GF-D8 (cell line): ENCODE data around the gene KPNA6.
"Not testable (repeated sequence)": the region's sequence is repeated elsewhere in the genome, so short reads cannot be mapped to it uniquely, and the experiment has no call there.

Experiments
- DNase-seq: peaks from one replicate; lab custom pipeline; 2025; lab: John Stamatoyannopoulos, UW

KPNA6 gene

DNA sequence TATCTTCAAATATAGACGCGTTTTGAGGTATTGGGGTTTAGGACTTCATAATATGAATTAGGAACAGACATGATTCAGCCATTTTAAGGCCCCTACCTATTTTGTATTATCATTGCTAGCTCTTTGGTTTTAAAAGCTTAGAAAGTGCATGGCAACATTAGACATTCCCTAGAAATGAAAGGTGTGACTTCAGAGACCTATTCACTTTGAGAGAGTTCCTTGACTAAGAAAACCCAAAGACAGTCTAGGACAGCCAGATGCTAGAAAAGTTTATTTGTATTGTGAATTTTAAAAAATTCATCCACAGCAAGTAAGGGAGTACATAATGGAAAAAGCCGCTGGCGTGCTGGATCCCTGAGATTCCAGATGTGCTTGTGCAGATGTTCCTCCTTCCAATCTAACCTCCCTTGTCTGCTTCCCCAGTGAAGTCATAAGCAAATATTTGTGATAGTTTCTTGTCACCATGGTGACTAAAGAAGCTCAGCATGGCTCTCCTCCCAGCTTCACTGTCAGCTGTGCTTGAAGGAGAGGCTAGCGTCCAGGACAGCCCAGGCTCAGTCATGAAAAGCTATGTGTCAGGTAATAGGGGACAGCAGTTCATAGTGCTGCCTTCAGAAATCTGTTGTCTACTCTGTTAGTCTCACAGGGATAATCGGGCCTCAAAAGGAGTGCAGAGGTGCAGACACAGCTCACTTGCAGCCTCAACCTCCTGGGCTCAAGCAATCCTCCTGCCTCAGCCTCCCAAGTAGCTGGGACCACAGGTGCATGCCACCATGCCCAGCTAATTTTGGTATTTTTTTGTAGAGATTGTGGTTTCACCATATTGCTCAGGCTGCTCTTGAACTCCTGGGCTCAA is 34.8 kb downstream of the KPNA6 start:
- DNase-seq: no peak

DNA sequence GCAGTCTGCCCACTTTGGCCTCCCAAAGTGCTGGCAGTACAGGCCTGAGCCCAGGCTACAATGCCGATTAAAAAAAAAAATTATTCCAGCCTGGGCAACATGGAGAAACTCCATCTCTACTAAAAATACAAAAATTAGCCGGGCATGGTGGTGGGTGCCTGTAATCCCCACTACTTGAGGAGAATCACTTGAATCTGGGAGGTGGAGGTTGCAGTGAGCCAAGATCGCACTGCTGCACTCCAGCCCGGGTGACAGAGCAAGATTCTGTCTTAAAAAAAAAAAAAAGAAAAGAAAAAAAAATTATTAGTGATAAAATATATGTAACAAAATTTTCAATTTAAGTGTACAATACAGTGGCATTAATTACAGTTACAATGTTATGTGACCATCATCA is 35.4 kb downstream of the KPNA6 start:
- not testable (repeated sequence) for DNase-seq

DNA sequence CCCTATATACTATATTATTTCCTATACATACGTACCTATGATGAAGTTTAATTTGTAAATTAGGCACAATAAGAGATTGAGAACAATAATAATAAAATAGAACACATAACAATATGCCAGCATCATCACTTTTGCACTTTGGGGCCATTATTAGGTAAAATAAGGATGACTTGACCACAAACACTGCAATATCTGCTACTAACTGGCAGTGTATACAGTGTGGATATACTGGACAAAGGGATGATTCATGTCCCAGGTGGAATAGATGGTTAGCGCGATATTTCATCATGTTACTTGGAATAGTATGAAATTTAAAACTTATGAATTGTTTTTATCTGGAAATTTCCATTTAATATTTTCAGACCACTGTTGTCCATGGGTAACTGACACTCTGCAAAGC is 36.2 kb downstream of the KPNA6 start:
- DNase-seq: no peak

DNA sequence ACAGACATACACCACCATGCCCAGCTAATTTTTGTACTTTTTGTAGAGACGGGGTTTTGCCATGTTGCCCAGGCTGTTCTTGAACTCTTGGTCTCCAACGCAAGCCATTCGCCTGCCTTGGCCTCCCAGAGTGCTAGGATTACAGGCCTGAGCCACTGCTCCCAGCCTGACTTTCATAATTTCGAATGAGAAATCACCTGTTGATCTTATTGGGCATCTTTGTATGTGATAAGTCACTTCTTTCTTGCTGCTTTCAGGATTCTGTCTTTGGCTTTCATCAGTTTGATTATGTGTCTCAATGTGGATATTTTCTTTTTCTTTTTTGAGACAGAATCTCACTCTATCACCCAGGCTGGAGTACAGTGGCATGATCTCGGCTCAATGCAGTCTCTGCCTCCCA is 39.9 kb downstream of the KPNA6 start:
- not testable (repeated sequence) for DNase-seq

DNA sequence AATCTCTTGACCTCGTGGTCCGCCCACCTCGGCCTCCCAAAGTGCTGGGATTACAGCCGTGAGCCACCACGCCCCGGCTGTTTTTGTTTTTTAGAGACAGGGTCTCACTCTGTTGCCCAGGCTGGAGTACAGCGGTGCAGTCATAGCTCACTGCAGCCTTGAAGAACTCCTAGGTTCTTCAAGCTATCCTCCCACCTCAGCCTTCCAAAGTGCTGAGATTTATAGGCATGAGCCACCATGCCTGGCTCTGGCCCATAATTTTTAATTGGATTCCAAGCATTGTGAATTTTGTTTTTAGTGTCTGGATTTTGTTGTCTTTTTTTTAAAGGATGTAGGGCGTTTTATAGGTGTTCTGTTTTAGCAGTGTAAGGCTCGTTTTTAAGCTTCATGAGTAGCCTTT is 43.0 kb downstream of the KPNA6 start:
- DNase-seq: no peak

DNA sequence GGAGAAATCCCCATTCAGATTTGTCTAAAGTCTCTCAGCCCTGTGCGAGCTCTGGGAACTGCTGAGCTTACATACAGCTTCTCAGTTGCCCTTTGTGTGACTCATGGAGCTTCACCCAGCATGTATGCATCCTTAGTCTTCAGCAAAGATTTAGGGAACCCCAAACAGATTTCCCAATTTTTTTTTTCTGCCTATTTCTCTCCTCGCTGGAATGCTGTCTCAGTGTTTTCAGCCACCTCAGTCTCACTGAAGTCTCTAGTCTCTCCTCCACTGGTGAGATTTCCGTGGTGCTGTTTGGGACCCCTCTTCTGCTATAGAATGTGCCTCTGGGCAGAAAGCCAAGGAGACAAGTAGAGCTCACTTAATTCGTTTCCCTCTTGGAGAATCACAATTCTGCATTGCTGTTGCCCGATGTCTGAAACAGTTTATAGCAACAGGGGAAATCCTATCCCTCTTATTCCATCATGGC is 43.5 kb downstream of the KPNA6 start:
- no peak for DNase-seq

DNA sequence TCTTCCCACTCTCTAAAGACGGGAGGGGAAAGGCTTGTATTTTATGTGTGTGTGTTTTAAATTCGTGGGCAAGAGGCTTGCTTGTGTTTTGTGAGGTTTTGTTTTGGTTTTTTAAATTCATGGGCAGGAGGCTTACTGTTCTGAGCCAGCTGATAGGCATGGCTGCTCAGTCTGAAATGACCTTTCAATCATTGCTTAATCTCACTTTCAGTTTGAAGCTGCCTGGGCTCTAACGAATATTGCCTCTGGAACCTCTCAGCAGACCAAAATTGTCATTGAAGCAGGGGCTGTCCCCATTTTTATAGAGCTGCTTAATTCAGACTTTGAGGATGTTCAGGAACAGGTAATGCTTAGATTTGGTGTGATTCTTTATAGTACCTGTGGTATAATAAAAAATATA is 51.3 kb downstream of the KPNA6 start:
- DNase-seq: no peak

DNA sequence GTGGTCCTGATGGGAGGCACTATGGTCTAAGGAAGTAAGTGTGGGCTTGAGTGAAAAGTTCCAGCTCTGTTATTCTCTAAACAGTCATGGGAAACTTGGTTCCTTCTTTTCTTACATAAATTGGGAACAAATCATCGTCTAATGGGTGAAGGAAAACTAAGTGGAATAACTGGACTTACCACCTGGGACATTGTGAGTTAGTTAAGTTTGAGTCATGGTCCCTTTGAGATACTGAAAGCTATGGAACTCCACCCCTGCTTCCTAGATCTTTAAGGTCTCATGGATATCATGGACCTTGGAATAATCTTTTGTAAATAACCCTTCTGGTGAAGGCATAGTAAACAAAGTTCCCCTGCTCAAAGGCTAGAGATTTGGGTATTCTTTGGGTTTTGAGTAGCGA is 55.5 kb downstream of the KPNA6 start:
- no peak for DNase-seq

DNA sequence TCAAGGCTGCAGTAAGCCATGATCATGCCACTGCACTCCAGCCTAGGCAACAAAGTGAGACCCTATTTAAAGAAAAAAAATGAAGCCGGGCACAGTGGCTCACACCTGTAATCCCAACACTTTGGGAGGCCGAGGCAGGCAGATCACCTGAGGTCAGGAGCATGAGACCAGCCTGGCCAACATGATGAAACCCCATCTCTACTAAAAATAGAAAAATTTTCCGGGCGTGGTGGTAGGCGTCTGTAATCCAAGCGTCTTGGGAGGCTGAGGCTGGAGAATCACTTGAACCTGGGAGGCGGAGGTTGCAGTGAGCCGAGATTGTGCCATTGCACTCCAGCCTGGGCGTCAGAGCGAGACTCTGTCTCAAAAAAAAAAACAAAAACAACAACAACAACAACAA is 57.8 kb downstream of the KPNA6 start:
- DNase-seq: not testable (repeated sequence)

DNA sequence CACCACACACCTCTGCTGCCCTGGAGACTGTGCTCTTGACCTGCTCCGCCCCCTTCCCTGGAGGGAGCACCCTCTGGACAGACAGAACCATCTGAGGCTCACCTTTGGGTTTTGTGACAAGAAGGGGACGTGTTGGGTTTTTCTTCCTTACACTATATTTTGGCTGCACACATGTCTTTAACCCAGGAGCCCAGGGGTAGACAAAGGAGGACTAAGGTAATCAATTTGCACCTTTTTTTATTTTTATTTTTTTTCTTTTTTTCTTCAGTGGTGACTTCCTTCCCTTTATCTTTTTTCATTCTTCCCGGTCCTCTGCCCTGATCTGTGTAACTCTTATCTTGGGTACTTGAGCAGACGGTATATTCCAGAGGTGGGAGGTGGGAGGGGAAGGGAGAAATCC is 63.1 kb downstream of the KPNA6 start:
- DNase-seq: no peak

DNA sequence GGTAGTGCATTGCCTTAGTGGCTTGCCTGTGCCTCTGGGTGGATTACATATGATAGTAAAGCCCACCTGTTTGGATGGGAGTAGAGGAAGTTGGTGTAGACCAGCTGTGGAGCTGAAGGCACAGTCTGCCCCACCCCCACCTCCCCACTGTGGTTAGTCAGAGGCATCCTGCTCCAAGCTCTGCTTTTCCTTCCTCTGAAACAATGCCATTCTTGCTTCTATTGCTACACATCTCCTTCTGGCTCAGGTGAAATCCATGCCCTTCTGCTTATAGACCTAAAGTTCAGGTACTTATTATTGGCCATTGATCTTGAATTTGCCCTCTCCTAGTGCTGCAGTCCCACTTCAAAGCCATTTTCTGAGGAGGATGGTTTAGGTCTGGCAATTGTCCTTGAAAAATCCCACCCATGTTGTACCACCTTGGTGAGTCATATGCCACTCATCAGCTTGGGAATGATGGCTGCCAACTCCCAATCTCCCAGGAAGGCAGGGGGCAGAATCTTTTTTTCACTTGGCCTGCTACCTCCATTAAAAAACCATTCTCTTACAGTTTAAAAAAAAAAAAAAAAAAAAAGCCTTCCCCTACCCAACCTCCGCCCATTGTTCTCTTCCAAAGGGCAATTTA is 64.9 kb downstream of the KPNA6 start:
- DNase-seq: no peak

DNA sequence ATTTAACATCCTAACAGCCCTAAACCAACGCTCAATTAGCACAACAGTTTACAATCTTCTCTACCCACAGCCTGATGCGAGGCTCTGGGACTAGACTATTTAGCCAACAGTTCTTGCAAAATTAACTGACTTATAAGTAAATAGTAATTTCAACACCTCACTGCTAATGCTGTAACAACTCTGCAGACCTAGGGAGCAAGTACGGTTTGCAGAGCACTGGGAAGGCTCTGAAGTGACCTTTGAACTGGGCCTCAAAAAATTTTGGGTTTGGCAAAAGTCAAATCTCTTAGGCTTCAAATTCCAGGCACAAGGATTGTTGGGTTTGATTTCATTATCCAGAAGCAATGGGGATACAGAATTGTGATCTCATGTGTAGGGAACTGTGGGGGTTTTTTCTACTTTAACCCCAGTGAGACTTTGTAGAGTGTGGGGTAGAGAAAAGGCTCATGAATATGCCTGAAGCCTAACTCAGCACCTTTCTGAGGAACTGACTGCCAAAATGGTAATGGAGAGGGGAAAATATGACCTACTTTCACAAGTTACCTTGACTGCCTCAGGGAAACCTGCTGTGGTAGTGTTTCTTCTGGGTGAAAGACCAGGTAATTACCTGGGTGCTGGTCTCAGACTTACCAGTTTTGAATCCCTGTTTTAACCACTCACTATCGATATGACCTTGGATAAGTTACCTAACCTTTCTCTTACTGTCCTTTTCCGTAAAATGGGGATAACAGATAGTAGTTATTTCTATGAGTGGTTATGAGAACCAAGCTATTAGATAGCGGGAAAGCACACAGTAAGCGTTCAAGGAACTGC is 70.7 kb downstream of the KPNA6 start:
- peak; percentile 72 for DNase-seq

DNA sequence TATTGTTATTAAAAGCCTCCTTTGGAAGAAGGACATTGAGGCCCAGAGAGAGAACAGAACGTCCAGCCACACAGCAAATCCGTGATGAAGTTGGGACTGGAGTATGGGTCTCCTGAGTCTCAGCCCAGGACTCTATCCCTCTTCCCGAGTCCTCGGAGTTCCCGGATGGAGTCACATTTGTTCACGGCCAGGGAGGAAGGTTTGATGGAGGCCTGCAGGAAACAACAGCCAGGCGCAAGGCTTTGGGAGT is 71.3 kb downstream of the KPNA6 start:
- no peak for DNase-seq

DNA sequence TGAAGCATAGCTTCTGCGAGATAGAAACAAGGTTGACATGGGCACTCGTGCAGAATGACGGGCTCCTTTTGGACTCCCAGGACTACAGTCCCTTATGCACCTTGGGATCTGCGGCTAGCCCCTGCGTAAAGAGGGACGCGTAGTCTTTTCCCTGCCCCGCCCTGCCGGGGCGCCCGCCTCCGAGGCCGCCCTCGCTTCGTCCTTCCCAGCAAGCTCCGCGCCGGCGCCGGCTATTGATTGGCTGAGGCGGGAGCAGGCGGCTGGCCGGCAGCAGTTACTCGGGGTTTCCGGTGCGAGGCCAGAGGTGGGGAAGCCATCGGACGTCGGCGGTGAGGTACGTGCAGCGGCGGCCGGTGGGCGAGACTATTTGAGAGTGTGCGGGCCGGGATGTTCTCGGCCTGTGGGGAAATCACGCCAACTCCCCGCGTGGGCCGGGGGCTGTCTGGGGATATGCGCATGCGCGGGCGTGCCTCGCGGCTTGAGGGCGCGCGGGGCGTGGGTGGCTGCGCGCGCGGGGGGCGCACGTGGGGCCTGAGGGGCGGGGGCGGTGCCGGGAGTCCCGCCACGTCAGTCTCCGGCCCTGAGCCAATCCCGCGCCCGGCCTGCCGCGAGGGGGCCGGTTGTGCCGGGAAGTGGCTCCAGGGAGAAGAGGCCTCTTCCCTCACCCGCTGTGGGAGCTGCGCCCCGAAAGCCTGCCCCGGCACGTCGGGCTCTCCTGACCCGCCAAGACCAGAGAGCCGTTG is 71.8 kb downstream of the KPNA6 start, which contains the start of gene TXLNA:
TXLNA (plus strand) TSS at position 233 of the 743 bp plus-strand sequence. CDS start 671 bp downstream, outside the sequence.
- DNase-seq: peak; percentile 68

DNA sequence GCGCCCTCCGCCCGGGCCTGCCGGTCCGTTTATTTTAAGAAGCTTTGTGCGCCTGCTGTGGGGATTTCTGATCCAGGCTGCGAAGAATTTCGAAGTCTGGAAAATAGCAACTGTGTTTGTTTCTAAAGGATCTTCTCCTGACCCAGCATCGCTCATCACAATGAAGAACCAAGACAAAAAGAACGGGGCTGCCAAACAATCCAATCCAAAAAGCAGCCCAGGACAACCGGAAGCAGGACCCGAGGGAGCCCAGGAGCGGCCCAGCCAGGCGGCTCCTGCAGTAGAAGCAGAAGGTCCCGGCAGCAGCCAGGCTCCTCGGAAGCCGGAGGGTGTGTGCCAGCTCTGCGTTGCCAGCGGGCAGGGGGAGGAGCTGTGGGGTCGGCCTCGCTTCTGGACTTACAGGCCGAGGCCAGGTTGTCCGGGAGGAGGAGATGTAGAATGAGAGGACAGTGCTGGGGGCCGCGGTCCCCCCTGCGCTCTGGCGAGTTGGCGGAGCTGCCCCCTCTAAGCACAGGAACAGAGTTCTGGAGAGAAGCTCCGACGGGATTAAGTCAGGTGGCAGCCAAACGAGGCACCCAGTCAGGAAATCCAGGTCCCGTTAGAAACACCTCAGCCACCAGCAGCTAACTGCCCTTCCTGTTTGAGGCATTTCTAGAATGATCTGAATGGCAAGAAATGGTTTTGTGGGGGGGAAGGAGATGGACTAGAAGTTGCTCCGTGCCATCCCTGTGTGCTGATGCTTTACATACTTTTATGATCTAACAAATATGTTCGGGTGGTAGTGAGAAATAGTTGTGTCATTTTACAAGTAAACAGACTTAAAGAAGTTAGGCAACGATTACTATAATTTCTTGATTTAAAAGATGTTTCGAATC is 72.6 kb downstream of the KPNA6 start:
- DNase-seq: no peak

DNA sequence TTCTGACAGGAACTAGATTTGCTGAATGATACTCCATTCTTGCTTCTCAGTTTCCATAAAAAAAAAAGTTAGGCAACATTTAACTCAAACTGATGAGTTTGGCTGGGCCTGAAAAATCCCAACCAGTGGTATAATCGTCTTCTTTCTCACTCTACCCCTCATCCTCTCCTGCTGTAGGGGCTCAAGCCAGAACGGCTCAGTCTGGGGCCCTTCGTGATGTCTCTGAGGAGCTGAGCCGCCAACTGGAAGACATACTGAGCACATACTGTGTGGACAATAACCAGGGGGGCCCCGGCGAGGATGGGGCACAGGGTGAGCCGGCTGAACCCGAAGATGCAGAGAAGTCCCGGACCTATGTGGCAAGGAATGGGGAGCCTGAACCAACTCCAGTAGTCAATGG is 73.2 kb downstream of the KPNA6 start:
- no peak for DNase-seq

DNA sequence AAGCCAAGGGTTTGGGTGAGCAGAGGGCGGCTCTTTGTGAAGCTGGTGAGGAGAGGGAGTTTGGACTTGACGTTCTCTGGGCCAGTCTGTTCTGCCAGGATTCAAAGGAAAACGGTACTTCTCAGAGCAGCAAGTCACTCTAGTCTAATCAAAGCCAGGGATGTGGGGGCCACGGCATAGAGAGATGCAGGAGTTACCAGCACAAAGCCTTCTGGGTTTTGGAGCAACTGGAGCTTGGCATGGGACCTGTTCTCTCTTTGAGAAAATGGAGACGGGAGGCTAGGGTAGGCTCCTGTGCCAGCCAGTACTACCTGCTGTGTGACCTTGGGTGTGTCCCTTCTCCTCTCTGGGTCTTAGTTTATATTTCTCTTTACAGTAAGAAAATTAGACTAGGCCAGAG is 73.7 kb downstream of the KPNA6 start:
- no peak for DNase-seq

DNA sequence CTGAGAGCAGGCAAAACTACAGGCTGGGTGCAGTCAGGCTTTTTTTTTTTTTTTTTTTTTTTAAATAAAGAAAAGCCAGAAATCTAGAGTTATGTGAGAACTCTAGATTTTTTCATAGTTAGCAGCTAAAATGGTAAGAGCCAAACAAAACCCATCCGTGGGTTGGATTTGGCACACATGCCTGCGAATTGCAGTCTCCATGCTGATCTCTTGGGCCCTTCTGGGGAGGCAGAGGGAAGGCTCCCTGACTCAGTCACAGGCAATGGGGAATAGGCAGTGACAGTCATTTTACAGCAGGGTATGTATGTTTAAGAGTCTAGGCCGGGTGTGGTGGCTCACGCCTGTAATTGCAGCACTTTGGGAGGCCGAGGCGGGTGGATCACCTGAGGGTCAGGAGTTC is 74.2 kb downstream of the KPNA6 start:
- DNase-seq: no peak

DNA sequence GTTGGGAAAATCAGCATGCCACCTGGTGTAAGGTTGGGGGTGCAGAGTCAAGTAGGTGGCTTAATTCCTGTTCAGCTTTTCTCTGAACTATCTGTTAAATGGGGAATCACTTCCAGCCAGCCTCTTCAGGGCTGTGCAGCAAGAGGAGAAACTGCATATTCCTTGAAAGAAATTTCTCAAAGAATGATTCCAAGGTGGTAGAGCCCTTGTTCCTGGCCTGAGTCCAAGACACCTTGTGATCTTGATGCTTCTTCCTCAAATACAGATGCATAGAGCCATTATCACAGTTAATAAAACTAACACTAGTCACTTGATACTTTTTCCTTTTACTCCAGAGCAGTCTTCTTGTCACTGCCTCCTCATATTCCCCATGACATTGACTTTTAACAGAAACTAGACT is 76.8 kb downstream of the KPNA6 start:
- DNase-seq: no peak

DNA sequence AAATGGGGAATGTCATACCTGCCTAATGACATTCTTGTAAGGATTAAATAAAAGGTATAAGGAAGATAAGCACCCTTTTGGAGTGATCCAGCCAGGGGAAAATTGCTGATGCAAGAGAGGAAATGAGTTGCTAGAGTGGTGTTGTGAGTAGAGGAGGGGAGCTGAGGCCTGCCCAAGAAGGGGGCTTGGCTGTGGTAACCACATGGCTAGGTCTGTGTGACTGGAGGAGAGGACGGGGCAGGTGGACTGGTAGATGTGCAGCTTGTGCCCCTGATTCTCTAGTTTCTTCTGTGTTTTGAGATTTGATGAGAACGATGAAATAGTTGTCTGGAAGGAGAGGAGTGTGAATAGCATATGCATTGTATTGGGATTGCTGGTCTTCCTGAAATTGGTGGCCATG is 78.2 kb downstream of the KPNA6 start:
- no peak for DNase-seq

DNA sequence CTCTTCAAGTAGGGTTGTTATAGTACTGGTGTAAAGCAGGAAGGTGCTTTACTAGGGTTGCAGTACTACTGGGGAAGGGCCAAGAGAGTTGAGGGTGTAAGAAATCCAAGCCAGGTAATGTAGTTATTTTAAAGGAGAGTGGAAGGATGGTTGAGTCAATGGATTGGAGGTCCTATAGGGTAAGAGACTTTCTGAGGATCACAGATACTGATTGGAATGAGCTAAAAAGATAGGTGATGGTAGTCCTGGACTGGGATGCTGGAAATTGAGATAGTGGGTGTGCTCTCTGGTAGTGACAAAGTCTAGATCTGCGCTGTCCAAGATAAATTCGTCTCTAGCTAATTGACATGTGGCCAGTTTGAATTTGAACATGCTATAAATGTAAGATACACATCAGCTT is 78.6 kb downstream of the KPNA6 start:
- DNase-seq: no peak
